Naive thymus-derived CD4-positive, alpha-beta T cell (primary cell): ENCODE measurements around the gene KLRF2. TPM values are rescaled to one million over a fixed set of nuclear protein-coding genes. Genes with fewer than 3 reads are reported as not detected.
"Not testable (repeated sequence)": the region's sequence is repeated elsewhere in the genome, so short reads cannot be mapped to it uniquely, and the experiment has no call there.

Experiments
- ATAC-seq: fragments of 150-1000 bp; cut with Tn5 transposase; 2 replicates; pipeline ENCODE4 v1.10.0; 2021; ENCODE audit warnings: mild to moderate bottlenecking, moderate library complexity
- CTCF ChIA-PET: fragments of 350-600 bp; sonication (Branson Sonifier 250); formaldehyde crosslinking; loops from one replicate; lab custom pipeline; 2021; ENCODE audit warnings: antibody characterized with exemption; lab: Charles Lee
- POLR2A ChIA-PET: fragments of 350-600 bp; sonication (Branson Sonifier 250); formaldehyde crosslinking; loops from one replicate; lab custom pipeline; 2021; ENCODE audit warnings: antibody characterized with exemption, inconsistent platforms; lab: Charles Lee
- DNase-seq, 9 donors: peaks; one replicate each; pipeline versions ENCODE4 v3.0.0 to v3.0.0-alpha.2; 2020 to 2022; ENCODE audit warnings: mixed read lengths in 1 of 9
- H3K27ac ChIP-seq: one replicate; pipeline ENCODE4 v1.7.0; 2013; ENCODE audit warnings: mild to moderate bottlenecking, low read depth, low read length, moderate library complexity
- H3K27me3 ChIP-seq, 2 donors: one replicate each; pipeline ENCODE4 v1.7.0; 2013; ENCODE audit warnings: low read length in 2 of 2, mild to moderate bottlenecking in 2 of 2, moderate library complexity in 2 of 2; ENCODE audit not compliant: control insufficient read depth in 2 of 2, insufficient read depth in 2 of 2
- H3K36me3 ChIP-seq, 3 experiments: 1 replicate in 2 of 3; 2 replicates in 1 of 3; pipeline ENCODE4 v1.7.0; 2013; ENCODE audit warnings: low read length in 3 of 3, mild to moderate bottlenecking in 3 of 3, moderate library complexity in 1 of 3; ENCODE audit not compliant: insufficient read depth in 3 of 3, control insufficient read depth in 2 of 3
- H3K4me1 ChIP-seq, 2 donors: one replicate each; pipeline ENCODE4 v1.7.0; 2013; ENCODE audit warnings: low read length in 2 of 2, mild to moderate bottlenecking in 2 of 2, moderate library complexity in 1 of 2; ENCODE audit not compliant: control insufficient read depth in 2 of 2, insufficient read depth in 2 of 2
- H3K4me3 ChIP-seq: 2 replicates; pipeline ENCODE4 v1.7.0; 2013; ENCODE audit warnings: mild to moderate bottlenecking, low read length
- H3K9me3 ChIP-seq, 3 experiments: 1 replicate in 2 of 3; 2 replicates in 1 of 3; pipeline ENCODE4 v1.7.0; 2013; ENCODE audit warnings: low read length in 3 of 3; ENCODE audit not compliant: control insufficient read depth in 2 of 3
- H3K27ac Mint-ChIP-seq, 9 donors: one replicate each; pipeline ENCODE4 v1.8.0; 2020 to 2022; ENCODE audit warnings: mixed read lengths in 9 of 9, mild to moderate bottlenecking in 8 of 9, moderate library complexity in 5 of 9, inconsistent platforms in 2 of 9
- H3K27me3 Mint-ChIP-seq, 5 donors: one replicate each; pipeline ENCODE4 v1.8.0; 2021 to 2022; ENCODE audit warnings: mixed read lengths in 5 of 5, mild to moderate bottlenecking in 1 of 5
- H3K36me3 Mint-ChIP-seq, 5 donors: one replicate each; pipeline ENCODE4 v1.8.0; 2020 to 2022; ENCODE audit warnings: mixed read lengths in 5 of 5, mild to moderate bottlenecking in 3 of 5, inconsistent platforms in 1 of 5
- H3K4me1 Mint-ChIP-seq, 7 donors: one replicate each; pipeline ENCODE4 v1.8.0; 2020 to 2022; ENCODE audit warnings: mixed read lengths in 7 of 7, mild to moderate bottlenecking in 3 of 7, inconsistent platforms in 1 of 7
- H3K4me3 Mint-ChIP-seq, 10 donors: one replicate each; pipeline ENCODE4 v1.8.0; 2020 to 2022; ENCODE audit warnings: mild to moderate bottlenecking in 10 of 10, mixed read lengths in 10 of 10, moderate library complexity in 6 of 10, inconsistent platforms in 2 of 10
- H3K9me3 Mint-ChIP-seq, 11 donors: one replicate each; pipeline ENCODE4 v1.8.0; 2020 to 2022; ENCODE audit warnings: mixed read lengths in 11 of 11, mild to moderate bottlenecking in 4 of 11, inconsistent platforms in 1 of 11, moderate library complexity in 1 of 11
- intact Hi-C, 2 donors: fragments of 100-400 bp; cut with micrococcal nuclease; formaldehyde crosslinking; loops; one replicate each; pipeline ENCODE4 v1.15.1; 2023
- polyA plus RNA-seq, 2 donors: library from polyadenylated mRNA; unstranded; fragments of 300-500 nt; fragmentation: Illumina TruSeq; gene quantifications; one replicate each; pipeline ENCODE4 v1.2.3, GENCODE V29; 2021
- total RNA-seq, 6 experiments: library from RNA in 5 of 6; stranded (reverse) in 5 of 6; gene quantifications; 1 replicate in 5 of 6; 2 replicates in 1 of 6; pipeline ENCODE4 v1.2.3 and lab custom pipeline; 2021 to 2026

Gene KLRF2
- total and polyA plus RNA-seq, 7 experiments from 2014 or later, result not detected

- no peak for ATAC-seq
- intact Hi-C loops, result no loop called here
- H3K27ac Mint-ChIP-seq, result peak overlapping the region in 5 of 9 donors; percentile 3 to 68 (median 48)
These were observed 8.5 kb upstream of the KLRF2 start for GRCh38 chr12:9872742-9873141.

DNA sequence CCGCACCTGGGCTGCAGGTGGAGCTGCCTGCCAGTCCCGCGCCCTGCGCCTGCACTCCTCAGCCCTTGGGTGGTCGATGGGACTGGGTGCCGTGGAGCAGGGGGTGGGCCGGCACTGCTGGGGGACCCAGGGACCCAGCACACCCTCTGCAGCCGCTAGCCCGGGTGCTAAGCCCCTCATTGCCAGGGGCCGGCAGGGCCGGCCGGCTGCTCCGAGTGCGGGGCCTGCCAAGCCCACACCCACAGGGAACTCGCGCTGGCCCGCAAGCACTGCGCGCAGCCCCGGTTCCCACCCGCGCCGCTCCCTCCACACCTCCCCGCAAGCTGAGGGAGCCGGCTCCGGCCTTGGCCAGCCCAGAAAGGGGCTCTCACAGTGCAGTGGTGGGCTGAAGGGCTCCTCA is 5.2 kb upstream of the KLRF2 start:
- H3K4me1 ChIP-seq, H3K9me3 ChIP-seq, H3K36me3 Mint-ChIP-seq, DNase-seq, ATAC-seq, POLR2A ChIA-PET, H3K27ac Mint-ChIP-seq, H3K9me3 Mint-ChIP-seq, CTCF ChIA-PET, H3K27me3 ChIP-seq, H3K36me3 ChIP-seq, H3K4me3 Mint-ChIP-seq, H3K4me3 ChIP-seq, H3K27me3 Mint-ChIP-seq, H3K27ac ChIP-seq, intact Hi-C loops: not testable (repeated sequence)
- peaks cover 2 to 24% (median 19%) of the 10 kb centered on the region in 7 donors for H3K4me1 Mint-ChIP-seq

More at GRCh38 chr12:9872742-9873141, 8.5 kb upstream of the KLRF2 start:
- no peaks in the 10 kb centered on the region for H3K9me3 ChIP-seq
- POLR2A ChIA-PET, result interaction anchor here (0.6 to 3.5 kb wide), 7 partner anchors 11 to 169 kb away, joined by 3 to 28 read pairs (median 4); partner anchors contain the start of gene CD69
- H3K27me3 ChIP-seq, result no peaks in the 10 kb centered on the region
- CTCF ChIA-PET, result interaction anchor here (0.5 to 2.7 kb wide), 3 partner anchors 123 to 1690 kb away, joined by 4 to 9 read pairs (median 6); no protein-coding TSS in a partner anchor
- no peak overlapping the region for H3K4me3 ChIP-seq
- H3K27ac ChIP-seq, result no peak overlapping the region
- Mint-ChIP-seq H3K27me3 (no peaks in the 10 kb centered on the region), H3K4me3 (peak overlapping the region in 1 of 10 donors; percentile 26), H3K9me3 (peaks cover 0 to 2% (median 0%) of the 10 kb centered on the region in 11 donors), H3K4me1 (peaks cover 2 to 34% (median 22%) of the 10 kb centered on the region in 7 donors), H3K36me3 (peaks cover 0 to 3% (median 0%) of the 10 kb centered on the region in 5 donors)
- peaks cover 7 to 9% of the 10 kb centered on the region in 2 donors for H3K4me1 ChIP-seq
- DNase-seq, result no peak
- no peaks in the 10 kb centered on the region for H3K36me3 ChIP-seq

DNA sequence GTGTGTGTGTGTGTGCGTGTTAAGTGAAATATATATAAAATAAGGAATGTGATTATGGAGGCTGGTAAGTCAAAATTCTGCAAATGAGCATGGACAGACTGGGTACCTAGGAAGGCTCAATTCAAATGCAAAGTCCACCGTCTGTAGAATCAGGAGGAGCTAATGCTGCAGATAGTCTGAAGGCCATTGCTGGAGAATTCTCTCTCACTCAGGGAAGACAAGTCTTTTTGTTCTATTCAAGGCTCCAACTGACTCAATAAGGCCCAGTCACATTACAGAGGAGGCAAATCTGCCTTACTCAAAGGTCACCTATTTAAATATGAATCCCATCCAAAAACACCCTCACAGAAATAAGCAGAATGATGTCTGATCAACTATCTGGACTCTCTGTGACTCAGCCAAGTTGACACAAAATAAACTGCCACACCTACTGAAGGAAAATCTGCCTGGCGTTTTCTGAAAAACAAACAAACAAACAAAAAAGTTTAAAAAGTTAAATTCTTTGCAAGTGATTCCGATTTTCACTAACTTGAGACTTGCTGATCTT is 684 bp upstream of the KLRF2 start:
- no peaks in the 10 kb centered on the region for H3K36me3 Mint-ChIP-seq
- ChIA-PET CTCF (interaction anchor here (0.7 kb wide), 1 partner anchor 65 kb away, joined by 3 read pairs; no protein-coding TSS in a partner anchor), POLR2A (interaction anchor here (1.2 to 1.3 kb wide), 2 partner anchors 9 to 11 kb away, joined by 4 to 6 read pairs; partner anchors contain the start of gene CLEC2B)
- Histone ChIP-seq H3K27me3 (no peaks in the 10 kb centered on the region), H3K4me3 (no peak overlapping the region), H3K9me3 (no peaks in the 10 kb centered on the region), H3K36me3 (no peaks in the 10 kb centered on the region), H3K27ac (no peak overlapping the region), H3K4me1 (no peaks in the 10 kb centered on the region)
- intact Hi-C loops, result no loop called here
- H3K27ac Mint-ChIP-seq, result peak overlapping the region in 1 of 9 donors; percentile 17
- DNase-seq (no peak), ATAC-seq (no peak)
- peaks cover 4 to 24% (median 5%) of the 10 kb centered on the region in 7 donors for H3K4me1 Mint-ChIP-seq
- no peak overlapping the region for H3K4me3 Mint-ChIP-seq
- peaks cover 0 to 3% (median 0%) of the 10 kb centered on the region in 11 donors for H3K9me3 Mint-ChIP-seq
- peaks cover 0 to 6% (median 0%) of the 10 kb centered on the region in 5 donors for H3K27me3 Mint-ChIP-seq

- ChIA-PET CTCF (no interaction called here), POLR2A (no interaction called here)
- DNase-seq (no peak), ATAC-seq (no peak)
- Mint-ChIP-seq H3K9me3 (peaks cover 0 to 3% (median 0%) of the 10 kb centered on the region in 11 donors), H3K27me3 (peaks cover 0 to 8% (median 0%) of the 10 kb centered on the region in 5 donors), H3K27ac (no peak overlapping the region), H3K4me3 (no peak overlapping the region), H3K4me1 (peaks cover 4 to 24% (median 5%) of the 10 kb centered on the region in 7 donors), H3K36me3 (no peaks in the 10 kb centered on the region)
- no peaks in the 10 kb centered on the region for H3K36me3 ChIP-seq
- no peak overlapping the region for H3K4me3 ChIP-seq
- intact Hi-C loops, result no loop called here
- H3K9me3 ChIP-seq, result no peaks in the 10 kb centered on the region
- H3K4me1 ChIP-seq, result no peaks in the 10 kb centered on the region
- H3K27ac ChIP-seq, result no peak overlapping the region
- no peaks in the 10 kb centered on the region for H3K27me3 ChIP-seq
These were observed 699 bp downstream of the KLRF2 start for GRCh38 chr12:9881988-9882387.

DNA sequence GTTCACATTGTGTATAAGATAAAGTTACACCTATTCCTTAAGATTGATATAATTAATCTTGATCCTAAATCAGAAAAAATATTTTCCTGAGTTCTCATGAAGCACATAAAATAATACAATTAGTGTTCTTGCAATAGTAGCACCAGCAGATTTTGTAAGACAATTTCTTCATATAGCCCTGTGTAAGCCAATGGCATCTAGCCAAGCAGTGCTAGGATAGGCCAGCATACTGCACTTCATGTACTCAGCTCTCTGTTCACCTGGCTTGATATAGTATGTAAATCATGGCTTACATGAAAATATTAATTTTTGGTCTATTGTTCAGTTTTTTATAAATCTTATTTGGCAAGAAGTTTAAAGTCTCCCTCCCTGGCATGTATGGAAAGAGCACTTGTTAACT is 1.9 kb downstream of the KLRF2 start:
- no peak overlapping the region for H3K27ac ChIP-seq
- Mint-ChIP-seq H3K27ac (no peak overlapping the region), H3K27me3 (peaks cover 0 to 6% (median 0%) of the 10 kb centered on the region in 5 donors), H3K4me3 (no peak overlapping the region), H3K9me3 (peaks cover 0 to 3% (median 0%) of the 10 kb centered on the region in 11 donors), H3K4me1 (peaks cover 4 to 18% (median 5%) of the 10 kb centered on the region in 7 donors), H3K36me3 (no peaks in the 10 kb centered on the region)
- no peaks in the 10 kb centered on the region for H3K36me3 ChIP-seq
- ATAC-seq (no peak), DNase-seq (no peak)
- H3K27me3 ChIP-seq, result no peaks in the 10 kb centered on the region
- H3K4me1 ChIP-seq, result no peaks in the 10 kb centered on the region
- no peak overlapping the region for H3K4me3 ChIP-seq
- POLR2A ChIA-PET, result interaction anchor here (0.7 kb wide), 1 partner anchor 10 kb away, joined by 3 read pairs; no protein-coding TSS in a partner anchor
- CTCF ChIA-PET, result no interaction called here
- no peaks in the 10 kb centered on the region for H3K9me3 ChIP-seq
- intact Hi-C loops, result no loop called here

GRCh38 chr12:9888665-9889273 is 7.5 kb downstream of the KLRF2 start:
- H3K4me1 ChIP-seq, result peaks cover 0 to 4% of the 10 kb centered on the region in 2 donors
- no peak for DNase-seq
- H3K4me3 ChIP-seq, result no peak overlapping the region
- peaks cover 0 to 12% (median 0%) of the 10 kb centered on the region in 5 donors for H3K27me3 Mint-ChIP-seq
- H3K27me3 ChIP-seq, result no peaks in the 10 kb centered on the region
- H3K36me3 ChIP-seq, result no peaks in the 10 kb centered on the region
- ChIA-PET POLR2A (interaction anchor here (2.1 kb wide), 1 partner anchor 18 kb away, joined by 9 read pairs; no protein-coding TSS in a partner anchor), CTCF (no interaction called here)
- no peak overlapping the region for H3K27ac ChIP-seq
- H3K9me3 Mint-ChIP-seq, result no peaks in the 10 kb centered on the region
- H3K27ac Mint-ChIP-seq, result peak overlapping the region in 2 of 9 donors; percentile 13 to 51
- H3K9me3 ChIP-seq, result no peaks in the 10 kb centered on the region
- peaks cover 0 to 6% (median 6%) of the 10 kb centered on the region in 7 donors for H3K4me1 Mint-ChIP-seq
- no peaks in the 10 kb centered on the region for H3K36me3 Mint-ChIP-seq
- intact Hi-C loops, result no loop called here
- no peak overlapping the region for H3K4me3 Mint-ChIP-seq
- ATAC-seq, result no peak
